ENCODE results near the gene RBM24. TPM values are rescaled to one million over a fixed set of nuclear protein-coding genes. Genes with fewer than 3 reads are reported as not detected.
"Not testable (repeated sequence)": the region's sequence is repeated elsewhere in the genome, so short reads cannot be mapped to it uniquely, and the experiment has no call there.

Gene RBM24
- total and polyA plus RNA-seq, 2 of the 4 experiments (the other 2 are of a cell fraction), result 4.1 to 6.6 TPM

DNA sequence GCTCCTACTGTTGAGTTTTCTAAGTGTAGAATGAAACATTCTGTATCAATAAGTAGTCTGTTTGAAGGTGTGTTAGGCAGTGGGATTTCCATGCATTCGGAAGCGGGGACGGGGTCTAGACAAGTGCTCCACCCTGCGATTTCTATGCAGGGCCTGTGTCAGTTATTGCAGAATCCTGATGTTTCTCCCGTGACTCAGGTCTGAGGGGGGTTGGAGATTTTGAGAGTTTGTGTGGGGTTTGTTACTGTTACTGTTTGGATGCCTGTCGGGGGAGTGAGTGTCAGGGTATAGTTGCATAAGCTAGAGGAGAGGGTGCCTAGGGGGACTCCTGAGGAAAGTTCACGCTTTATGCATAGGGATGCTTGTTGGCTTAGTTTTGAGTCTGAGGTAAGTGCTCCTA, 39.1 kb downstream of the RBM24 start:
- H3K18ac ChIP-seq (ENCODE audit: low read depth, low read length); H4K91ac ChIP-seq (ENCODE audit: insufficient read depth, low read depth, low read length); in situ Hi-C loops (cut with MboI; ENCODE audit: low sequenced_read_pairs); ATAC-seq (ENCODE audit: low read depth); H3K4me1 ChIP-seq (ENCODE audit: control insufficient read depth, insufficient read depth, low read length); H3K56ac ChIP-seq (ENCODE audit: extremely low read depth, insufficient read depth, low read length); H3K79me1 ChIP-seq (ENCODE audit: low read depth in 1 of 2, low read length in 2 of 2); H3K4me2 ChIP-seq (ENCODE audit: low read depth, low read length); H3K9me3 ChIP-seq (ENCODE audit: control insufficient read depth, insufficient read depth, low read length); H2BK20ac ChIP-seq (ENCODE audit: low read depth, low read length); H2BK120ac ChIP-seq (ENCODE audit: low read depth, low read length); H4K5ac ChIP-seq (ENCODE audit: low read depth, low read length); BruUV-seq (replicated peaks); H2AFZ ChIP-seq (replicated peaks; ENCODE audit: low read length, poor library complexity); H2BK5ac ChIP-seq (ENCODE audit: low read depth, low read length, poor library complexity, severe bottlenecking); H3K4ac ChIP-seq (ENCODE audit: low read depth, low read length); intact Hi-C loops (cut with micrococcal nuclease); H3K9ac ChIP-seq (ENCODE audit: low read depth, low read length); H3K23ac ChIP-seq (ENCODE audit: low read depth, low read length); H3K9me1 ChIP-seq (ENCODE audit: insufficient read depth, low read length); dilution Hi-C loops (cut with HindIII; ENCODE audit: low sequenced_read_pairs, unreplicated experiment); CTCF ChIA-PET; H3K27ac ChIP-seq (ENCODE audit: insufficient read depth, low read length); H4K20me1 ChIP-seq (ENCODE audit: insufficient read depth, low read length); H4K8ac ChIP-seq (ENCODE audit: low read depth in 2 of 2, low read length in 2 of 2); H3K36me3 ChIP-seq (ENCODE audit: control insufficient read depth, insufficient read depth, low read length); H2BK15ac ChIP-seq (ENCODE audit: low read depth, low read length); H2AK9ac ChIP-seq (replicated peaks; ENCODE audit: low read depth, low read length, poor library complexity); H3K14ac ChIP-seq (replicated peaks; ENCODE audit: low read depth, low read length); H3K4me3 ChIP-seq (ENCODE audit: insufficient read depth, low read depth, low read length); POLR2A ChIA-PET (ENCODE audit: unreplicated experiment); H2AK5ac ChIP-seq (ENCODE audit: low read depth, low read length); DNase-seq: not testable (repeated sequence)
- WGBS, 2 experiments (ENCODE audit: extremely low coverage in 2 of 2, insufficient read length in 1 of 2), result 100% methylated on average over 1 of the region's 7 CpGs; no CpG with 5 or more reads in 1 of the 2 experiments
- peaks cover 23% of the 10 kb centered on the region for H3K27me3 ChIP-seq (ENCODE audit: control insufficient read depth, insufficient read depth, low read length)
